H1 (cell line): ENCODE data around the gene DENND1A. TPM values are rescaled to one million over a fixed set of nuclear protein-coding genes. Genes with fewer than 3 reads are reported as not detected.
A peak's percentile ranks its signal among the peaks of the same experiment; 100 is the strongest.

Source experiments
- CTCF ChIA-PET: fragments of 300-600 bp; sonication (Branson Sonifier 250); formaldehyde crosslinking; loops from one replicate; lab custom pipeline; 2021; ENCODE audit not compliant: partially characterized antibody; lab: Charles Lee
- POLR2A ChIA-PET: fragments of 300-600 bp; sonication (Branson Sonifier 250); formaldehyde crosslinking; loops from one replicate; lab custom pipeline; 2021; ENCODE audit warnings: inconsistent platforms; ENCODE audit not compliant: partially characterized antibody; lab: Charles Lee
- DNase-seq, 2 experiments: peaks; one replicate each; pipeline versions ENCODE4 v3.0.0 to v3.0.0-alpha.2; 2010 to 2022; ENCODE audit warnings: low spot score in 2 of 2, low read depth in 1 of 2, mixed read lengths in 1 of 2
- FAIRE-seq: peaks from 2 replicates; lab custom pipeline; 2011; peaks lifted over from hg19 to GRCh38; lab: Jason Lieb, UNC
- H2AFZ ChIP-seq: 2 replicates; pipeline ENCODE4 v1.8.1; 2012; ENCODE audit warnings: low read length, inconsistent platforms
- H2AK5ac ChIP-seq: 2 replicates; pipeline ENCODE4 v1.6.1; 2013; ENCODE audit warnings: low read depth, low read length
- H2BK120ac ChIP-seq: replicated peaks from 2 replicates; pipeline ENCODE3; 2013; ENCODE audit warnings: low read depth, low read length, inconsistent platforms
- H2BK12ac ChIP-seq: 2 replicates; pipeline ENCODE4 v1.6.1; 2013; ENCODE audit warnings: low read depth, low read length
- H2BK15ac ChIP-seq: 2 replicates; pipeline ENCODE4 v1.6.1; 2013; ENCODE audit warnings: low read length
- H2BK20ac ChIP-seq: 2 replicates; pipeline ENCODE4 v1.6.1; 2013; ENCODE audit warnings: low read length
- H2BK5ac ChIP-seq: 2 replicates; pipeline ENCODE4 v1.6.1; 2013; ENCODE audit warnings: low read depth, low read length
- H3K14ac ChIP-seq: 2 replicates; pipeline ENCODE4 v1.6.1; 2013; ENCODE audit warnings: inconsistent platforms; ENCODE audit not compliant: insufficient read length
- H3K18ac ChIP-seq: 2 replicates; pipeline ENCODE4 v1.6.1; 2013; ENCODE audit warnings: low read length; ENCODE audit errors: extremely low read depth
- H3K23ac ChIP-seq: 2 replicates; pipeline ENCODE4 v1.6.1; 2013; ENCODE audit warnings: inconsistent platforms; ENCODE audit not compliant: insufficient read length
- H3K23me2 ChIP-seq: 2 replicates; pipeline ENCODE4 v1.6.1; 2013; ENCODE audit warnings: low read depth, low read length
- H3K27ac ChIP-seq: 2 replicates; pipeline ENCODE4 v1.6.1; 2011; ENCODE audit warnings: low read depth, low read length, inconsistent platforms
- H3K27me3 ChIP-seq, 4 experiments: replicated peaks in 1 of 4; 1 replicate in 1 of 4; 2 replicates in 3 of 4; pipeline versions ENCODE4 v1.6.1 to v1.8.1; 2011 to 2013; ENCODE audit warnings: low read length in 3 of 4, mild to moderate bottlenecking in 3 of 4, inconsistent platforms in 2 of 4, mixed read lengths in 2 of 4, moderate library complexity in 1 of 4; ENCODE audit not compliant: control insufficient read depth in 3 of 4, insufficient read depth in 3 of 4; ENCODE audit errors: extremely low read depth in 1 of 4
- H3K36me3 ChIP-seq, 4 experiments: 2 replicates each; pipeline versions ENCODE4 v1.6.1 to v1.8.1; 2011 to 2013; ENCODE audit warnings: mild to moderate bottlenecking in 4 of 4, low read length in 3 of 4, moderate library complexity in 2 of 4, control low read depth in 1 of 4, inconsistent platforms in 1 of 4; ENCODE audit not compliant: insufficient read depth in 4 of 4, control insufficient read depth in 2 of 4
- H3K4ac ChIP-seq: replicated peaks from 2 replicates; pipeline ENCODE3; 2013; ENCODE audit warnings: low read length, low read depth, mixed read lengths, inconsistent platforms; ENCODE audit not compliant: insufficient read length
- H3K4me1 ChIP-seq, 4 experiments: replicated peaks in 1 of 4; 1 replicate in 1 of 4; 2 replicates in 3 of 4; pipeline versions ENCODE4 v1.6.1 to v1.8.1; 2011 to 2013; ENCODE audit warnings: low read length in 3 of 4, inconsistent platforms in 2 of 4, mixed read lengths in 1 of 4; ENCODE audit not compliant: insufficient read depth in 4 of 4, control insufficient read depth in 3 of 4
- H3K4me2 ChIP-seq, 2 experiments: 2 replicates each; pipeline versions ENCODE4 v1.6.1 to v1.8.1; 2011 to 2013; ENCODE audit warnings: low read depth in 2 of 2, low read length in 2 of 2, control low read depth in 1 of 2, inconsistent platforms in 1 of 2, mild to moderate bottlenecking in 1 of 2; ENCODE audit not compliant: insufficient read depth in 1 of 2
- H3K4me3 ChIP-seq, 4 experiments: fragments of 200-600, 300-600 bp in 1 of 4; sonication (generic), shearing (Covaris generic), sonication (Bioruptor Twin) in 1 of 4; 2 replicates each; pipeline versions ENCODE4 v1.5.1 to v1.8.1; 2011 to 2016; ENCODE audit warnings: low read length in 4 of 4, low read depth in 3 of 4, control low read depth in 2 of 4, inconsistent platforms in 2 of 4, mild to moderate bottlenecking in 2 of 4, mixed read lengths in 1 of 4, moderate library complexity in 1 of 4; ENCODE audit not compliant: insufficient read depth in 2 of 4; ENCODE audit errors: extremely low read depth in 1 of 4
- H3K56ac ChIP-seq: replicated peaks from 2 replicates; pipeline ENCODE3; 2013; ENCODE audit warnings: low read depth, mild to moderate bottlenecking, mixed read lengths, low read length, inconsistent platforms; ENCODE audit not compliant: insufficient read length
- H3K79me1 ChIP-seq: 2 replicates; pipeline ENCODE4 v1.6.1; 2013; ENCODE audit warnings: low read depth, low read length, control low read depth
- H3K79me2 ChIP-seq, 2 experiments: 2 replicates each; pipeline versions ENCODE4 v1.6.1 to v1.8.1; 2012 to 2013; ENCODE audit warnings: low read length in 2 of 2, mild to moderate bottlenecking in 2 of 2, inconsistent platforms in 1 of 2; ENCODE audit not compliant: insufficient read depth in 2 of 2, control insufficient read depth in 1 of 2
- H3K9ac ChIP-seq, 4 experiments: replicated peaks in 1 of 4; 1 replicate in 1 of 4; 2 replicates in 3 of 4; pipeline versions ENCODE4 v1.6.1 to v1.8.1; 2011 to 2013; ENCODE audit warnings: low read depth in 3 of 4, low read length in 3 of 4, control low read depth in 2 of 4, mild to moderate bottlenecking in 2 of 4, moderate library complexity in 2 of 4, inconsistent platforms in 1 of 4; ENCODE audit errors: extremely low read depth in 1 of 4
- H3K9me3 ChIP-seq, 2 experiments: 2 replicates each; pipeline versions ENCODE4 v1.6.1 to v1.8.1; 2012 to 2013; ENCODE audit warnings: mild to moderate bottlenecking in 2 of 2, moderate library complexity in 2 of 2, control low read depth in 1 of 2, inconsistent platforms in 1 of 2, low read depth in 1 of 2, low read length in 1 of 2, mixed read lengths in 1 of 2; ENCODE audit not compliant: insufficient read depth in 2 of 2
- H4K20me1 ChIP-seq, 2 experiments: replicated peaks in 1 of 2; 2 replicates each; pipeline versions ENCODE3 to v1.8.1; 2011 to 2013; ENCODE audit warnings: inconsistent platforms in 2 of 2, low read length in 2 of 2, mild to moderate bottlenecking in 1 of 2; ENCODE audit not compliant: insufficient read depth in 2 of 2, control insufficient read depth in 1 of 2
- H4K5ac ChIP-seq: 2 replicates; pipeline ENCODE4 v1.6.1; 2013; ENCODE audit warnings: low read length, low read depth, mixed read lengths, inconsistent platforms; ENCODE audit not compliant: insufficient read length
- H4K8ac ChIP-seq: 2 replicates; pipeline ENCODE4 v1.8.0; 2013; ENCODE audit warnings: mild to moderate bottlenecking, moderate library complexity, low read length, inconsistent platforms; ENCODE audit not compliant: insufficient read depth; ENCODE audit errors: extremely low read depth
- H4K91ac ChIP-seq: replicated peaks from 2 replicates; pipeline ENCODE3; 2013; ENCODE audit warnings: low read length, mixed read lengths, inconsistent platforms; ENCODE audit not compliant: insufficient read length
- ATF2 ChIP-seq: IDR thresholded peaks from 2 replicates; pipeline ENCODE4 v1.6.1; 2012; ENCODE audit warnings: low read length, inconsistent platforms
- BCL11A ChIP-seq, 2 experiments: IDR thresholded peaks; one replicate each; pipeline ENCODE4 v1.6.1; 2011; ENCODE audit warnings: low read depth in 2 of 2, low read length in 2 of 2, mild to moderate bottlenecking in 2 of 2
- CTCF ChIP-seq, 3 experiments: IDR thresholded peaks; 1 replicate in 2 of 3; 2 replicates in 1 of 3; pipeline versions ENCODE4 v1.5.1 to v1.6.1; 2011; ENCODE audit warnings: low read length in 3 of 3, mild to moderate bottlenecking in 3 of 3, inconsistent platforms in 2 of 3, low read depth in 1 of 3, moderate library complexity in 1 of 3; ENCODE audit not compliant: insufficient read depth in 1 of 3; ENCODE audit errors: control extremely low read depth in 1 of 3
- KDM1A ChIP-seq: fragments of 200-600, 300-600 bp; sonication (generic); IDR thresholded peaks from 2 replicates; pipeline ENCODE4 v1.7.1; 2016; ENCODE audit warnings: mild to moderate bottlenecking, low read length, borderline replicate concordance
- RAD21 ChIP-seq, 2 experiments: IDR thresholded peaks in 1 of 2; conservative IDR thresholded peaks in 1 of 2; 2 replicates each; pipeline ENCODE4 v1.6.1; 2011; ENCODE audit warnings: low read depth in 2 of 2, low read length in 2 of 2, improper control_type of control experiment in 1 of 2, inconsistent platforms in 1 of 2, mild to moderate bottlenecking in 1 of 2, moderate library complexity in 1 of 2
- SP4 ChIP-seq: IDR thresholded peaks from 2 replicates; pipeline ENCODE4 v1.6.1; 2012; ENCODE audit warnings: low read length, inconsistent platforms
- ZNF274 ChIP-seq: IDR thresholded peaks from 2 replicates; pipeline ENCODE4 v1.7.0; 2012; ENCODE audit warnings: low read length, borderline replicate concordance; ENCODE audit errors: extremely low read depth
- WGBS, 2 experiments: shearing (Covaris generic) in 1 of 2; methylation state at CpG; one replicate each; pipeline versions ENCODE4 v1.1.6 to v1.1.7; 2013 to 2015; ENCODE audit warnings: low lambda C conversion rate in 2 of 2, mixed read lengths in 2 of 2, inconsistent platforms in 1 of 2, low coverage in 1 of 2, missing lambda C conversion rate in 1 of 2; ENCODE audit not compliant: insufficient replicate concordance in 2 of 2, insufficient coverage in 1 of 2, insufficient read length in 1 of 2; ENCODE audit errors: extremely low coverage in 1 of 2, missing lambda C conversion rate in 1 of 2; 5-methylcytosine and 5-hydroxymethylcytosine counted together
- polyA plus RNA-seq, 7 experiments: library from polyadenylated mRNA; depleted of rRNA in 3 of 7; stranded (reverse) in 5 of 7; unstranded in 2 of 7; fragments of >200 nt in 5 of 7; fragments of 200-250 nt in 2 of 7; gene quantifications; 1 replicate in 5 of 7; 2 replicates in 1 of 7; 4 replicates in 1 of 7; pipeline versions ENCODE4 v1.2.1 to v1.2.3, GENCODE V29; 2011 to 2013; ENCODE audit warnings: missing spikeins in 2 of 7, mixed read lengths in 2 of 7
- total RNA-seq: library from RNA; stranded (reverse); fragmentation: NEBNext Ultra II Directional; extraction: Animal tissue kit (Norgen Biotek cat#: 25700); gene quantifications from 2 replicates; pipeline ENCODE4 v1.2.1, GENCODE V29; 2021

The DENND1A gene
- total and polyA plus RNA-seq, 2 of the 8 experiments (the other 6 are each of a cell fraction or from before 2014, with no cell fraction given): 24.1 to 26.4 TPM

- CTCF ChIA-PET: interaction anchor here (0.7 to 2.0 kb wide), 7 partner anchors 9 to 397 kb away, joined by 3 to 6 read pairs (median 3); no protein-coding TSS in a partner anchor
- H4K8ac ChIP-seq: no peak overlapping the region
- no peak overlapping the region for H2BK120ac ChIP-seq
- H4K91ac ChIP-seq: no peak overlapping the region
- no peaks in the 10 kb centered on the region for H3K27me3 ChIP-seq
- DNase-seq (no peak), FAIRE-seq (no peak)
- H3K23me2 ChIP-seq: no peaks in the 10 kb centered on the region
- H3K79me2 ChIP-seq: no peaks in the 10 kb centered on the region
- H3K4me1 ChIP-seq: no peaks in the 10 kb centered on the region
- no peak overlapping the region for H3K56ac ChIP-seq
- no peak overlapping the region for H2BK12ac ChIP-seq
- no peak overlapping the region for H3K14ac ChIP-seq
- H3K4me3 ChIP-seq: no peak overlapping the region
- H4K5ac ChIP-seq: no peak overlapping the region
- no peak overlapping the region for H2AFZ ChIP-seq
- 78% methylated on average over 8 of the region's 8 CpGs; no CpG with 5 or more reads in 1 of the 2 experiments for WGBS, 2 experiments
- no peaks in the 10 kb centered on the region for H3K79me1 ChIP-seq
- H2AK5ac ChIP-seq: no peak overlapping the region
- H3K36me3 ChIP-seq: no peaks in the 10 kb centered on the region
- H3K4ac ChIP-seq: no peak overlapping the region
- no peak overlapping the region for H3K27ac ChIP-seq
- H3K9me3 ChIP-seq: peaks cover 0 to 2% of the 10 kb centered on the region in 2 experiments; a peak in 1 of 4 replicates
- no peak overlapping the region for H3K9ac ChIP-seq
- POLR2A ChIA-PET: interaction anchor here (1.1 kb wide), 1 partner anchor 11 kb away, joined by 3 read pairs; the partner anchor contains the start of gene DENND1A
- H3K18ac ChIP-seq: no peak overlapping the region
- H2BK15ac ChIP-seq: no peak overlapping the region
- H2BK5ac ChIP-seq: no peak overlapping the region
- H3K4me2 ChIP-seq: no peak overlapping the region
- H4K20me1 ChIP-seq: no peaks in the 10 kb centered on the region
- H2BK20ac ChIP-seq: no peak overlapping the region
- H3K23ac ChIP-seq: no peak overlapping the region
- no peak for TF ChIP-seq ATF2
- no peak for TF ChIP-seq BCL11A (IDR thresholded peaks at IDR 0.05; ENCODE audit: low read depth in 2 of 2, low read length in 2 of 2)
- TF ChIP-seq CTCF (IDR thresholded peaks at IDR 0.05; ENCODE audit: control extremely low read depth in 1 of 3, insufficient read depth in 1 of 3, low read depth in 1 of 3, low read length in 3 of 3): peak in 1 of 3 experiments; percentile 26; a peak in 1 of 4 replicates
- no peak for TF ChIP-seq ZNF274
- no peak for TF ChIP-seq SP4
- peak in 1 of 2 experiments; percentile 14; a peak in 2 of 4 replicates for TF ChIP-seq RAD21 (IDR thresholded peaks at IDR 0.05 in 1 of 2, conservative IDR thresholded peaks at IDR 0.05 in 1 of 2; ENCODE audit: low read depth in 2 of 2, low read length in 2 of 2)
- no peak for TF ChIP-seq KDM1A
These were observed 11.0 kb upstream of the DENND1A start for GRCh38 chr9:123940721-123941523.
